IgD-negative memory B cell (primary cell): ENCODE results near the gene GMDS. TPM values are rescaled to one million over a fixed set of nuclear protein-coding genes. Genes with fewer than 3 reads are reported as not detected.

Source experiments
- H3K27ac Mint-ChIP-seq, 3 donors: one replicate each; pipeline ENCODE4 v1.8.0; 2020 to 2022; ENCODE audit warnings: mild to moderate bottlenecking in 3 of 3, mixed read lengths in 3 of 3, moderate library complexity in 1 of 3
- H3K27me3 Mint-ChIP-seq: one replicate; pipeline ENCODE4 v1.8.0; 2021; ENCODE audit warnings: mixed read lengths
- H3K36me3 Mint-ChIP-seq: one replicate; pipeline ENCODE4 v1.8.0; 2020; ENCODE audit warnings: mild to moderate bottlenecking, mixed read lengths
- H3K4me1 Mint-ChIP-seq, 3 donors: one replicate each; pipeline ENCODE4 v1.8.0; 2020 to 2022; ENCODE audit warnings: mixed read lengths in 3 of 3, mild to moderate bottlenecking in 1 of 3
- H3K4me3 Mint-ChIP-seq, 4 donors: one replicate each; pipeline ENCODE4 v1.8.0; 2020 to 2022; ENCODE audit warnings: mild to moderate bottlenecking in 4 of 4, mixed read lengths in 4 of 4, moderate library complexity in 3 of 4
- H3K9me3 Mint-ChIP-seq, 3 donors: one replicate each; pipeline ENCODE4 v1.8.0; 2020 to 2021; ENCODE audit warnings: mixed read lengths in 3 of 3, mild to moderate bottlenecking in 1 of 3
- polyA plus RNA-seq: library from polyadenylated mRNA; unstranded; fragments of 300-500 nt; fragmentation: Illumina TruSeq; gene quantifications from one replicate; pipeline ENCODE4 v1.2.3, GENCODE V29; 2021

The GMDS gene
- polyA plus RNA-seq, 1 donor from 2014 or later: 17.0 TPM

DNA sequence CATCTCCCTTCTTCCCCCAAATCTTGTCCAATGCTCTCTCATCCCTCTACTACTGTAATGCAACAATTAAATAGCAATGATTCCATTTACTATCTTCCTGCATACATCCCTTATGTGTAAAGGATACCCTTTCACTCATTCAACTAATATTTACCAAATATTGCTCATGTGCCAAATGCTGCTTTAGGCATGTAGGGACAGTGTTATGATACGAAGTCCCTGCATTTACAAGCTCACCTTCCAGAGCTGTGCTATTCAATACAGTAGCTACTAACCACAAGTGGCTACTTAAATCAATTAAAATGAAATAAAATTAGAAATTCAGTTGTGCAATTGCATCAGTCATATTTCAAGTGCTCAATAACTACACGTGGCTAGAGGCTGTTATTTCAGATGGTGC is 41.1 kb downstream of the GMDS start:
- peaks cover 1% of the 10 kb centered on the region for H3K36me3 Mint-ChIP-seq
- no peaks in the 10 kb centered on the region for H3K9me3 Mint-ChIP-seq
- no peak overlapping the region for H3K27ac Mint-ChIP-seq
- H3K4me1 Mint-ChIP-seq: peaks cover 0 to 2% (median 0%) of the 10 kb centered on the region in 3 donors
- H3K27me3 Mint-ChIP-seq: no peaks in the 10 kb centered on the region
- H3K4me3 Mint-ChIP-seq: no peak overlapping the region

GRCh38 chr6:2203264-2203663 is 42.1 kb downstream of the GMDS start:
- no peaks in the 10 kb centered on the region for H3K9me3 Mint-ChIP-seq
- no peaks in the 10 kb centered on the region for H3K4me1 Mint-ChIP-seq
- H3K27me3 Mint-ChIP-seq: no peaks in the 10 kb centered on the region
- H3K36me3 Mint-ChIP-seq: peaks cover 1% of the 10 kb centered on the region
- no peak overlapping the region for H3K27ac Mint-ChIP-seq
- no peak overlapping the region for H3K4me3 Mint-ChIP-seq

DNA sequence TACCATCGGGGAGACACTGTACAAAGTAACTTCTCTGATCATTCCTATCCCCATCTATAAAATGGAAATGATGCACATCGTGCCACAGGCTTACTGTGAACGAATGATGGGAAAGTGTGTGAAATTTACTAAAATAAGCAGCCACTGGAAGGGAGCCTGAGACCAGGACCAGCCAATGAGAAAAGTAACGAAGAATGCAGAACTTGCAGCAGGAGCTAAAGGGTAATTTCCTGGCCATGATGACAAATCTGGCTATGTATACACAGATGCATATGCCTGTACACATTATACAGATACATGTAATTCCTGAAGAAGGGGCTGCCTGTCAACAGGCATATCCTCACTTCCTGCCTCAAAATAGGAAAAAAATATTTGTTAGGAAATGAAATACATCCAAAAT is 47.4 kb downstream of the GMDS start:
- Mint-ChIP-seq H3K27ac (no peak overlapping the region), H3K4me3 (no peak overlapping the region), H3K9me3 (no peaks in the 10 kb centered on the region), H3K4me1 (peaks cover 11 to 14% (median 12%) of the 10 kb centered on the region in 3 donors), H3K36me3 (no peaks in the 10 kb centered on the region), H3K27me3 (peaks cover 2% of the 10 kb centered on the region)

GRCh38 chr6:2197177-2197671 is 48.2 kb downstream of the GMDS start:
- Mint-ChIP-seq H3K27ac (no peak overlapping the region), H3K36me3 (no peaks in the 10 kb centered on the region), H3K4me3 (no peak overlapping the region), H3K27me3 (peaks cover 2% of the 10 kb centered on the region), H3K9me3 (no peaks in the 10 kb centered on the region), H3K4me1 (peaks cover 11 to 14% (median 12%) of the 10 kb centered on the region in 3 donors)

DNA sequence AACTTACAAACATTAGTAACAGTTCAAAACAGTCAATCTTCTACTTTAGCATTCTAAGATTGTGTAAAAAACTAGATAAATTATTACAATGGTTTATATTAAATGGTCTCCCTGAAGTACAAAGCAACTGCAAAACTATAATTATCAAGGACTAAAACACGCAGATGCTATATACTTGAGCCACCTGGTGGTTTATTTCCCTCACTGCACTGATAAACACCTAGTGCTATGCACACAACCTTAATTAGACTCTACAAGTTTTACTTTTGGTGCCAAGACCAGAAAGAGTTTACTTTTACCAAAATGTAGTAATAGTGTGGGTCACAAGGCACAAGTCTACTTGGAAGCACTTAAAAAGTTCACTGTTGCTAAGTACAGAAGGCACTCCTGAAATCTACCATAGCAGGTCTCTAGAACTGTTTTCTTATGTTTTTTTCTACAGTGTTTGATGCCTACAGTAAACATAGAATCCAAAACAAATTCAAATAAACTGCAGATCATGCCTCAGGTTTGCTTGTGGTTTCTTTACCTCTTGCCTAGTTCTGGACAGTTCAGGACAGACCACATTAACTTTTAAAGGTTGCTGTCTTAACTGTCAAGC is 49.2 kb downstream of the GMDS start:
- Mint-ChIP-seq H3K36me3 (no peaks in the 10 kb centered on the region), H3K9me3 (no peaks in the 10 kb centered on the region), H3K27me3 (peaks cover 2% of the 10 kb centered on the region), H3K27ac (no peak overlapping the region), H3K4me3 (no peak overlapping the region), H3K4me1 (peaks cover 11 to 14% (median 12%) of the 10 kb centered on the region in 3 donors)

DNA sequence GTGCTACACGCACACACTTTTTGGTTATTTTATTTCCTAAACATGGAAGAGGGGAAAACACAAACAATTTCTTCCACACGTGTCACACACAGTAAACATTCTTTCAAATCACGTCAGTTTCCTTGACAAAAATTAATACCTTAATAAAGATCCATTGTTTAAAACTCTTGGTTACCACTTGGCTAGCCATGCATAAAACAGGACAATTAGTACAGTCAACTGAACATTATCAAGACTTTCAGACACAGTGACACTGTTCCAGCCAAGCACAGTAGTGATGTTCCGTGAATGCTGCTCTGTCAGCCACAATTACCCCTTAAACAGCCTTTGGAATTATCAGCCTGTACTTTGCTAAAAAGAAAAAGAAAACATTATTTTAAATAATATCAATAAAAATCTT is 50.8 kb downstream of the GMDS start:
- no peaks in the 10 kb centered on the region for H3K9me3 Mint-ChIP-seq
- H3K4me1 Mint-ChIP-seq: peaks cover 11 to 14% (median 14%) of the 10 kb centered on the region in 3 donors
- H3K27me3 Mint-ChIP-seq: peaks cover 2% of the 10 kb centered on the region
- no peaks in the 10 kb centered on the region for H3K36me3 Mint-ChIP-seq
- H3K4me3 Mint-ChIP-seq: no peak overlapping the region
- no peak overlapping the region for H3K27ac Mint-ChIP-seq

- H3K27ac Mint-ChIP-seq: no peak overlapping the region
- H3K27me3 Mint-ChIP-seq: peaks cover 2% of the 10 kb centered on the region
- no peaks in the 10 kb centered on the region for H3K36me3 Mint-ChIP-seq
- peaks cover 11 to 16% (median 14%) of the 10 kb centered on the region in 3 donors for H3K4me1 Mint-ChIP-seq
- H3K9me3 Mint-ChIP-seq: no peaks in the 10 kb centered on the region
- no peak overlapping the region for H3K4me3 Mint-ChIP-seq
These were observed 51.5 kb downstream of the GMDS start for GRCh38 chr6:2193931-2194330.

DNA sequence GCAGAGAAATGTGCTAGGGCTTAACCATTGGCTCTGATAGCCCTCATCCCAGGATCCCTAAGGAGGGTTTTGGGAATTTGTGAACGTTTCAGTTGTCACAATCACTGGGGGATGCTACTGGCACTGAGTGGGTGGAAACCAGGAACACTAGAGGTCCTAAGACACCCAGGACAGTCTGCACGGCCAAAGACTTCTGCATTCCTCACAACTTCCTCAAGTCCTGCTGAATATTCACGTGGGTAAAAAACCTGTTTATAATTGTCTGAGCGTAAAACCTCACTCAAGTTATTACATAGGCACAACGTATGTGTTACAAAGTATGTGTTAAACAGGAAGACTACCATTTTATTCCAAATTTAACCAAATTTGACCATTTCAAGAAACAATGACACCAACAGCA is 52.4 kb downstream of the GMDS start:
- H3K9me3 Mint-ChIP-seq: no peaks in the 10 kb centered on the region
- no peak overlapping the region for H3K27ac Mint-ChIP-seq
- H3K4me1 Mint-ChIP-seq: peaks cover 11 to 16% (median 14%) of the 10 kb centered on the region in 3 donors
- H3K4me3 Mint-ChIP-seq: no peak overlapping the region
- H3K27me3 Mint-ChIP-seq: peaks cover 2% of the 10 kb centered on the region
- no peaks in the 10 kb centered on the region for H3K36me3 Mint-ChIP-seq

- Mint-ChIP-seq H3K27me3 (peaks cover 3% of the 10 kb centered on the region), H3K27ac (no peak overlapping the region), H3K4me3 (no peak overlapping the region), H3K4me1 (peaks cover 6 to 8% (median 7%) of the 10 kb centered on the region in 3 donors), H3K9me3 (no peaks in the 10 kb centered on the region), H3K36me3 (no peaks in the 10 kb centered on the region)
These were observed 54.0 kb downstream of the GMDS start for GRCh38 chr6:2191390-2191740.

DNA sequence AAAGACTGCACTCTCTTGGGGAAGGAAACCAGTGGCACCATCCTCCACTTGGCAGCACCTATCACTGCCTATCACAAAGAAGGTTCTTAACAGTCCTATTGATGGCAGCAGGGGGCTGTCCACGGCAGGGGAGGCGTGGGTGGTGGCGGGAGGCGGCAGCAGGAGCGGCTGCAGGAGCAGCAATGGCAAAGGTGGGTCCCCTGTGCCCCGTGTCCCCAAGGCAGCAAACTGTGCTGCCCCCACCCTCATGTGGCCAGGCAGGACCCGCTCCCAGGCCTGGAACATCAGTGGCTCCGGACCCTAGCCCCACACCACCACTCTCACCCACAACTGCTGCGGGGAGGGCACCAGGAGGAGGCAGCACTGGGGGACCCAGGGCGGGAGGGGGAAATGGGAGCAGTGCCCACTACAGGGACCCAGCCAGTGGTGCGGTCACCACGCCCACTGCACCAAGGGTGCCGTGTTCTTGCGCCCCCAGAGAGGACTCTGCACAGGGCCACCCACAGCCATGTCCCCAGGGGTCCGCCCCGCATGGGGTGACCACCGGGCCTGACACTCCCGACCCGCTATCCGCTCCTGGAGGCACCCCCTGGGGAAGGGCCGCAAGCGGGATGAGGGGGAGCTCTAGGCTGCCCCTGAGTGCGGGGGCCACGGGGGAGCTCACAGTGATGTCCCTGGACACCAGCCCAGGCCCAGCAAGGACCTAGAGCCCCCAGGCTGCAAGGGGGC is 54.6 kb downstream of the GMDS start:
- Mint-ChIP-seq H3K27ac (no peak overlapping the region), H3K4me3 (no peak overlapping the region), H3K4me1 (peaks cover 3 to 5% (median 4%) of the 10 kb centered on the region in 3 donors), H3K36me3 (no peaks in the 10 kb centered on the region), H3K9me3 (no peaks in the 10 kb centered on the region), H3K27me3 (peaks cover 1% of the 10 kb centered on the region)

DNA sequence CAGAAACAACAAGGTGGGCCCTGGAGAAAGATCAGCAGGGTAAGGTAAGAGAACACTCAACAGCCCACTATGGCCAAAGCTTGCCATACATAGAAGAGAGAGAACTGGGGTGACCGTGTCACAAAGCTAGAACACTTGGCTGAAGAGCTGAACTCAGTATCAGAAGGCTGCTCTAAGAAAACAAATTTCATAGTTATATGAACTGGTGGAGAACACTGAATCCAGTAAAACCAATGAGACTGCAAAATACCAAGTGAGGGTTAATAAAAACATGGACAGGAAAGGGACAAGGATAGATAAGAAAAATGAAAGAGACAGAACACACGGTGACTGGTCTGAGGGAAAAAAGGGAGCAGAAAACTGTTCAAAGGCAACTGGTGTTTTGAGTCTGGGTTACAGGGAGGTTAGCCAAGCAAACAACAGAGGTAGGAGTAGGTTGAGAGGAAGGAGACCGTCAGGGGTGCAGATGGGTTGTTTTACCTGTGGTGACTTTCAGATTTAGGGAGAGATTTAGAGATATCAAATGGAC is 56.5 kb downstream of the GMDS start:
- H3K4me1 Mint-ChIP-seq: peaks cover under 1 to 5% (median 3%) of the 10 kb centered on the region in 3 donors
- H3K36me3 Mint-ChIP-seq: no peaks in the 10 kb centered on the region
- no peaks in the 10 kb centered on the region for H3K9me3 Mint-ChIP-seq
- no peak overlapping the region for H3K27ac Mint-ChIP-seq
- peaks cover 1% of the 10 kb centered on the region for H3K27me3 Mint-ChIP-seq
- no peak overlapping the region for H3K4me3 Mint-ChIP-seq

GRCh38 chr6:2188397-2188796 is 57.0 kb downstream of the GMDS start:
- Mint-ChIP-seq H3K4me3 (no peak overlapping the region), H3K4me1 (peaks cover under 1 to 5% (median 3%) of the 10 kb centered on the region in 3 donors), H3K9me3 (no peaks in the 10 kb centered on the region), H3K27ac (no peak overlapping the region), H3K27me3 (peaks cover 1% of the 10 kb centered on the region), H3K36me3 (no peaks in the 10 kb centered on the region)

DNA sequence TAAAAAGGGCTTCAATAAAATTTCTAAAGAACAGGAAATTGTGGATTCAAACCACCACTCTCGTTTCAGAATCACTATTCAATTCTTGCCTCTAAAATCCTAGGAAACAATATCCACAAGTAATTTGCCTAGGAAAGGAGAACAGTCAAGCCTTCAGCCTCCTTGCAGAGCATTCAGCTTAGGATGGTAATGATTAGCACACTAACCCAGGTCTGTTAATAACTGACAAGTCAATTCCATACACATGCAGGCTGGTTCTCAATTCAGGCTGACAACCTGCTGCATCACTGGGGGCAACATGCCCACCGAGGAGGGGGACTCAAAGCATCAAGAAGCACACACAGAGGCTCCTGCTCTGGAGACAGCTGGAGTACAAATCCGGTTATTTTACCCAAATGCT is 57.6 kb downstream of the GMDS start:
- peaks cover 2 to 5% (median 3%) of the 10 kb centered on the region in 3 donors for H3K4me1 Mint-ChIP-seq
- H3K36me3 Mint-ChIP-seq: no peaks in the 10 kb centered on the region
- no peak overlapping the region for H3K27ac Mint-ChIP-seq
- H3K27me3 Mint-ChIP-seq: peaks cover 1% of the 10 kb centered on the region
- no peaks in the 10 kb centered on the region for H3K9me3 Mint-ChIP-seq
- H3K4me3 Mint-ChIP-seq: no peak overlapping the region

DNA sequence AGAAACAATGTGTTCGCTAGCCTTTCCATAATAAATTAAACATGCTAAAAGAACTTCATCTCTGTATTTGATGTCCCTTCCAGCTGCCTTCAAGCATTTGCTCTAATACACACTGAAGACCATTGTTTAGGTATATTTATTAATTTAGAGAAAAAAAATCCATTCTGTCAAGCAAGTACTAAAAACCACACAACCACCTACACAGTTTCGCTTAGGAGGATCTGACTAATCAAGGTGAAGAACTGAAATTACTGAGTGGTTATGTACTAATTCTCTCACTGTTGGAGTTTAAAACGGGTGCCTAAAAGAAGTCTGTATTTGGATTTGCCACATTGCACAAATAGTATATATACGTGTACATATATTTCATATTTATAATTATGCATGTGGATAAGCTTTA is 58.9 kb downstream of the GMDS start:
- H3K4me3 Mint-ChIP-seq: no peak overlapping the region
- no peaks in the 10 kb centered on the region for H3K36me3 Mint-ChIP-seq
- peaks cover 1% of the 10 kb centered on the region for H3K27me3 Mint-ChIP-seq
- H3K27ac Mint-ChIP-seq: no peak overlapping the region
- peaks cover 2 to 5% (median 4%) of the 10 kb centered on the region in 3 donors for H3K4me1 Mint-ChIP-seq
- no peaks in the 10 kb centered on the region for H3K9me3 Mint-ChIP-seq

DNA sequence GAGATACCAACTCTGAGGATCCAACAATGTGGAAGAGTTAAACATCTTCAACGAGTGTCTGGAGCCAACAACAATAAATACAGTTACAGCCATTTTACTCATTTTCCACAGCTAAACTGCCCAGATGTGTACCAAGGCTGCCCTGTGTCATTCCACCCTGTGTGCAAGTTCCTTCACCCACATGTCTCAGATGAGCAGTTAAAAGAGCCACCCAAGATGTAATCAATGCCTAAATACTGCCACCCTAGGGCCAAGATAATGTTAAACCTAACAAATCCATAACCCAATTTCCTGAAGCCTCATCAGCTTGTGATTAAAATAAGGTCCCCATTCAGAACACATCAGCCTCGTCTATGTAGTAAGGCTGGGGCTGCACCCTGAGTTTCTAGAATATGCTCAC is 59.9 kb downstream of the GMDS start:
- Mint-ChIP-seq H3K36me3 (no peaks in the 10 kb centered on the region), H3K9me3 (no peaks in the 10 kb centered on the region), H3K27me3 (peaks cover 1% of the 10 kb centered on the region), H3K27ac (no peak overlapping the region), H3K4me1 (peaks cover 2 to 8% (median 6%) of the 10 kb centered on the region in 3 donors), H3K4me3 (no peak overlapping the region)
